WI38 (cell line): Measurements from ENCODE around the gene ZNF746.

ENCODE experiments used
- H3K4me3 ChIP-seq: 2 replicates; pipeline ENCODE4 v1.5.1; 2011; ENCODE audit warnings: low read depth, mild to moderate bottlenecking, control low read depth, low read length
- TF ChIP-seq, protein P1 (sequence below): IDR thresholded peaks from 2 replicates; pipeline ENCODE4 v1.5.1; 2012; ENCODE audit warnings: low read depth, mild to moderate bottlenecking, control low read depth, low read length

Gene ZNF746

DNA sequence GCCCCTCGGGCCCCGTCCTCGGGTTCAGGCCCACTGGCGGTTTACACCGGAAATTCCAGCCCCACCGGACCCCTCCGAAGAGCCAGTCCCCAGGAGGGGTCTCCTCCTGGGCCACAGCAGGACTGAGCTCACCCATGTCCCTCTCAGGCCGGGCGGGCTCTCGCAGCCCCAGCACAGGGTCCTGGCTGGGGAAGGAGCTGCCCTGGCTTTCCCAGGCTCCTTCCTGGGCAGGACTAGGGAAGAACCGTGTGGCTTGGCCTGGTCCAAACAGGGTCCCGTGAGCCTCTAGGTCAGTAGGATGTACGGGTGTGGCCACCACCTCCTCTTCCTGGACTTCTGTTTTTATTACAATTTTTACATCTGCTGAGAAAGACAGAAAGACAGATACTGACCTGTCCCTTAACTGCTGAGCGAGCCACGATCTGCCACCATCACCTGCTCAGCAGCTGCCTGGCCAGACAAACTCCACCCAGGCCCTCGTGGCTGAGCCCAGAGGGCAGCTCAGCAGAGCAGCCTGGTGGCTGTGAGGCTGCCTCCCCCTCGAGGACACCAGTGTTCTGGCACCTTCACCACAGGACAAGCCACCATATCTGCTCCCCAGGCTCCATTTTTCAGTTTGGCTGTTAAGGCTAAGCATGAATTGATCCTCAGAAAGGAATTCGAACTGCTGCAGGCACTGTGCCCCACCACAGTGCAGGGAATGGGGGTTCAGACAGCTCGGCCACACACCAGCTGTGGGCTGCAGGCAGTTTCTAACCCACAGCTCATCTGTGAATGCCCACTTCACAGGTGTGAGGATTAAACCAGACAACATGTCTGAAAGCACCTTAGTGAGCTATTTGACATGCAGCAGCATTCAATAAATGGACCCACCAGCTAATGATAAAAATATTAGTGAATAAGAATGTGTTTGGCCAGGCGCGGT is 22.2 kb downstream of the ZNF746 start:
- H3K4me3 ChIP-seq, result no peak overlapping the region
- TF ChIP-seq, protein P1, sequence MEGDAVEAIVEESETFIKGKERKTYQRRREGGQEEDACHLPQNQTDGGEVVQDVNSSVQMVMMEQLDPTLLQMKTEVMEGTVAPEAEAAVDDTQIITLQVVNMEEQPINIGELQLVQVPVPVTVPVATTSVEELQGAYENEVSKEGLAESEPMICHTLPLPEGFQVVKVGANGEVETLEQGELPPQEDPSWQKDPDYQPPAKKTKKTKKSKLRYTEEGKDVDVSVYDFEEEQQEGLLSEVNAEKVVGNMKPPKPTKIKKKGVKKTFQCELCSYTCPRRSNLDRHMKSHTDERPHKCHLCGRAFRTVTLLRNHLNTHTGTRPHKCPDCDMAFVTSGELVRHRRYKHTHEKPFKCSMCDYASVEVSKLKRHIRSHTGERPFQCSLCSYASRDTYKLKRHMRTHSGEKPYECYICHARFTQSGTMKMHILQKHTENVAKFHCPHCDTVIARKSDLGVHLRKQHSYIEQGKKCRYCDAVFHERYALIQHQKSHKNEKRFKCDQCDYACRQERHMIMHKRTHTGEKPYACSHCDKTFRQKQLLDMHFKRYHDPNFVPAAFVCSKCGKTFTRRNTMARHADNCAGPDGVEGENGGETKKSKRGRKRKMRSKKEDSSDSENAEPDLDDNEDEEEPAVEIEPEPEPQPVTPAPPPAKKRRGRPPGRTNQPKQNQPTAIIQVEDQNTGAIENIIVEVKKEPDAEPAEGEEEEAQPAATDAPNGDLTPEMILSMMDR, result no peak

DNA sequence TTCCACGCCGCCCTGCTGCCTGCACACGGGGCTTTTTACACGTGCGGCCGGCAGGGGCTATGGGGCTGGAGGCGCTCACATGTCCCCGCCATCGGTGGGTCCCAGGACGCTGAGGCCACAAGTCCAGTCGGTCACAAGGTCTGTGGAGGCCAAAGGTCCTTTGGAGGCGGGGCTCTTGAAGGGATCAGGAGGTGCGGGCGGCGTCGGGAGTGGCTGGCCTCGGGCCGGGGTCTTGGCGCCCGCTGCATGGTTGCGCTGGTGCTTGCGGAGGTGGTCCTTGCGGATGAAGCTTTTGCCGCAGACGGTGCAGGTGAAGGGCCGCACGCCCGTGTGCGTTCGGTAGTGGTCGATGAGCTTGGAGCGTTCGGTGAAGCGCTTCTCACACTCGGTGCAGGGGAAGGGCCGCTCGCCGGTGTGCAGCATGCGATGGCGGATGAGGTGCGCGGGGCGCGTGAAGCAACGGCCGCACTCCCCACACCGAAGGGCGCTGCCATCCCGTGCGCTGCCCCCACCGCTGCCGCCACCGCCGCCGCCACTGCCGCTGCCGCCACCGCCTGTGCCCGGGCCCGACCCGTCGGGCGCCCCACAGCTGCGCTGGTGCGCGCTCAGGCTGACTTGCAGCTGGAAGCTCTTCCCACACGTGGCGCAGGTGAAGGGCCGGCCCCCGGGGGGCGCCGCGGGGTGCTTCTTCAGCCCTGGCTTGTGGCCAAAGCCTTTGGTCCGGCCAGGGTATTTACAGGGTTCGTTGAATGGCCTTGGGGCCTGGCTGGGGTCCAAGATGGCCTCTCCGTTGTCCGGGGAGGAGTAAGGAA is 23.1 kb downstream of the ZNF746 start:
- TF ChIP-seq, protein P1, result no peak
- no peak overlapping the region for H3K4me3 ChIP-seq

DNA sequence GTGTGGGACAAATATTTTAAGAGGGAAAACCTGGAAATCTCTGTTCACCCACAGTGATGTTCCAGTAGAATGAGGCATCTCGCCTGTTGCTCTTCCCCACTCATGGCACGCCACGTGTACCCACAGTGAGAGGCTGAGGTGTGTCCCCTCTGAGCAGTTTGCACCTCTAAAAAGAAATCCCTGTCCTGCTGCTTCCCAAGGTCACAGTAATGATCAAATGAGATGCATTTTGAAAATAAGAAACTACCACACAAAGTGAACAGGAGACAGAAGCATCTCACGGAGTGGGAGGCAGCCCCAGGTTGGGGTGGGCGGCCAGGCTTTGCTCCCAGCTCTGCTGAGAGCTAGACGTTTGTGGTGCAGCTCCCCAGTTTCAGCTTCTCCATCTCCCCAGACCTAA is 24.4 kb downstream of the ZNF746 start:
- no peak overlapping the region for H3K4me3 ChIP-seq
- TF ChIP-seq, protein P1, result no peak

DNA sequence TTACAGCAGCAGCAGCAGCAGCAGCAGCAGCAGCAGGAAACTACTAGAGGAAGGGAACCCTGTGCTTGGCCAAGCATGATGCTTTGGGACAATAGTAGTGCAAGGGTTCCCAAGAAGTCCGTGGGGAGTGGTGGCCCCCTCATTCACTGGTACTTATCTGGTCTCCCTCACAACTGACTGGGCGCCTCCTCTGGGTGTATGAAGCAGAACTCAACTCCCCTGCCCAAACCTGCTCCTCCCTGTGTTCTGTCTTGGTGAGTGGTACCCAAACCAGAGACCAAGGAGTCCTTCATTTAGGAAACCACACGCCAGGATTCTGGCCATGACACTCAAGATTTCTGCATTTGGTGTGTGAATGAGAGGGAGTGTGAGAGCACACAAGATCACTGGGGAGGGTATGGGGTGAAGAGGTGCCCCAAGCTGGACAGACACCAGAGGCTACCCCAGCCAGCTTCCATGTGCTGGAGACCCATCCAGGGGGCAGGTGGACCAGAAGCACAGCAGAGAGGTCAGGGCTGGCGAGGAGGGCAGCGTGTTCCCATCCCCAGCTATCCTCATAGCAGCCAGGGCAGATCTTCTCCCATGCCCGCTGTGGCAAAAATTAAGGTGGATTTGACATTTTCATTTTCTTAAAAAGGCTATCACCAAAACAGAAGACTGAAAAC is 26.2 kb downstream of the ZNF746 start:
- TF ChIP-seq, protein P1, result no peak
- no peak overlapping the region for H3K4me3 ChIP-seq

DNA sequence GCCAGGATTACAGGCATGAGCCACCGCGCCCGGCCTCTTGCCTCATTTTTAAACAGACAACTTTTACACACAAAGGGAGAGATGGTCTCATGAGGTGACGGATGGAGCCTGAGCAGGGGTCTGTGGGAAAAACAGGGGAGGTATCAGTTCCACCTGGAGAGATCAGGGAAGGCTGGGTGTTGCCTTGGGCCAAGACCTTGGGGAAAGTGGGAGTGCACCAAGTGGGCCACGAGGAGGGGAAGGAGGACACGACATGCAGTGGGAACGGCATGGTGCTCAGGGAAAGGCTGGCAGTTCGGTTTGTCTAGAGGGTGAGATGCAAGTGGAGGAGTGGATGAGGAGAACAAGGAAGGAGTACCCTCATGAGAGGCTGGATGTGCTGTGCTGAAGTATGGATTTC is 27.8 kb downstream of the ZNF746 start:
- TF ChIP-seq, protein P1, result no peak
- no peak overlapping the region for H3K4me3 ChIP-seq

DNA sequence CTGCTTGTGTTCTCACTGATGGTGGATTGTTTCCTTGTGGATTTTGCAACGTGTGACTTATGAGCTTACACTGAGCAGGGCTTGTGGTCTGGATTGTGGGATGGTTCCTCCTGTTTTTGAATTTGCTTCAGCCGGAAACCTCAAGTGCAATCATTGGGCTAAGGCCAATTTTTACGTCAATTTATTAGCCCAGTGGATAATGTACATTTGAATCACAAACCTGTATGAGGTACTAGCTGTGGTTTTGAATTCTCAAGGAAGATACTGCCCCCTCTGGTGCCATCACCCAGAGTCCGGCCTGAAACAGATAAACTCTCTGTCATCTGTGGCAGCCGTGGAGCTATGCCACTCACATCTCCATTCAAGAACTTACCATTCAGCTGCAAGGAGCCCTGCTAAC is 29.4 kb downstream of the ZNF746 start:
- no peak overlapping the region for H3K4me3 ChIP-seq
- TF ChIP-seq, protein P1, result no peak
